Daoy (cell line): ENCODE measurements around the gene KIAA1549. TPM values are rescaled to one million over a fixed set of nuclear protein-coding genes. Genes with fewer than 3 reads are reported as not detected.

Experiments used
- DNase-seq: peaks from one replicate; pipeline ENCODE4 v3.0.0-alpha.2; 2015; ENCODE audit warnings: low read depth
- total RNA-seq: library from RNA; depleted of rRNA; stranded (reverse); fragments of >200 nt; shearing (Covaris generic); gene quantifications from 2 replicates; pipeline ENCODE4 v1.2.3, GENCODE V29; 2014

Gene KIAA1549
- total RNA-seq, 1 experiment from 2014 or later, result 1.8 TPM

GRCh38 chr7:138853448-138853847 is 127.7 kb downstream of the KIAA1549 start:
- DNase-seq, result no peak

GRCh38 chr7:138852469-138852868 is 128.7 kb downstream of the KIAA1549 start:
- no peak for DNase-seq

GRCh38 chr7:138849701-138850100 is 131.5 kb downstream of the KIAA1549 start:
- no peak for DNase-seq

- DNase-seq, result no peak
Measured at GRCh38 chr7:138848056-138848980, 132.9 kb downstream of the KIAA1549 start.

- DNase-seq, result no peak
Measured at GRCh38 chr7:138845711-138846110, 135.5 kb downstream of the KIAA1549 start.

- DNase-seq, result no peak
Measured at GRCh38 chr7:138843632-138844580, 137.3 kb downstream of the KIAA1549 start.

- peak; percentile 89 for DNase-seq
Measured at GRCh38 chr7:138842111-138842510, 139.1 kb downstream of the KIAA1549 start.

GRCh38 chr7:138838166-138838565 is 143.0 kb downstream of the KIAA1549 start:
- no peak for DNase-seq

GRCh38 chr7:138837627-138838026 is 143.6 kb downstream of the KIAA1549 start:
- no peak for DNase-seq

- DNase-seq, result no peak
Measured at GRCh38 chr7:138835087-138835486, 146.1 kb downstream of the KIAA1549 start.

GRCh38 chr7:138834583-138834982 is 146.6 kb downstream of the KIAA1549 start:
- no peak for DNase-seq

GRCh38 chr7:138833596-138833995 is 147.6 kb downstream of the KIAA1549 start:
- DNase-seq, result no peak

- DNase-seq, result no peak
Measured at GRCh38 chr7:138832966-138833365, 148.2 kb downstream of the KIAA1549 start.

- DNase-seq, result no peak
Measured at GRCh38 chr7:138829335-138829734, 151.9 kb downstream of the KIAA1549 start.

GRCh38 chr7:138828302-138828701 is 152.9 kb downstream of the KIAA1549 start:
- no peak for DNase-seq

- DNase-seq, result no peak
Measured at GRCh38 chr7:138825049-138825721, 156.0 kb downstream of the KIAA1549 start.

- DNase-seq, result no peak
Measured at GRCh38 chr7:138822867-138823535, 158.2 kb downstream of the KIAA1549 start.

- no peak for DNase-seq
Measured at GRCh38 chr7:138821912-138822311, 159.3 kb downstream of the KIAA1549 start.

- DNase-seq, result no peak
Measured at GRCh38 chr7:138819625-138820024, 161.6 kb downstream of the KIAA1549 start.

GRCh38 chr7:138816650-138817049 is 164.5 kb downstream of the KIAA1549 start:
- no peak for DNase-seq

GRCh38 chr7:138814816-138815332 is 166.3 kb downstream of the KIAA1549 start:
- DNase-seq, result no peak
